ENCODE data around the gene TCHP. TPM values are rescaled to one million over a fixed set of nuclear protein-coding genes. Genes with fewer than 3 reads are reported as not detected.

Gene TCHP
- polyA plus RNA-seq, 1 donor = 27.7 TPM

DNA sequence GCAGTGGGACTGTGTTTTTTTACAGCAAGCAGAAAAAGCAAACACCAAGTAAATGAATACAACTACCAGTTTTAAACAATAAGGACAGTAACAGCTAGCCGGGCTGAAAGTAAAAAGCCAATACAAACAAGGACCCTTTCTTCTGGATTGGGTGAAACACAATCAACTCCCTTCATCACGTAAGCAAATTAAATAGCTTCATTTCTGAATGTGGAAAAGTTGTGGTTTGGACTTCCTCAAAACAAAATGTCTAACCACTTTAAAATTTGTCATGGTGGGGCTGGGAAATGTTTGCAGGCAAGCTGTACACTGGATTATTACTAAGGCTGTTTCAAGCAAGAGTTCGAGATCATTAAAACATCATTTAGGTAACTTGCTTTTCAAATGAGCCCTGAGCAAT is 47.4 kb downstream of the TCHP start:
- Histone ChIP-seq H3K9me3 (ENCODE audit: control insufficient read depth, low read depth, low read length) (no peaks in the 10 kb centered on the region), H3K27me3 (ENCODE audit: control insufficient read depth, insufficient read depth, low read length) (no peaks in the 10 kb centered on the region), H3K36me3 (ENCODE audit: control insufficient read depth, insufficient read depth, low read length) (peaks cover 50% of the 10 kb centered on the region), H3K4me3 (ENCODE audit: low read length) (no peak overlapping the region), H3K27ac (ENCODE audit: low read length) (peak overlapping the region; percentile 86), H3K4me1 (ENCODE audit: control insufficient read depth, insufficient read depth, low read length) (peaks cover 46% of the 10 kb centered on the region)
- no peak for DNase-seq
- WGBS (ENCODE audit: insufficient coverage, low lambda C conversion rate) = 40% methylated on average over 1 of the region's 3 CpGs

- no CpG with 5 or more reads among the region's 4 CpGs for WGBS (ENCODE audit: insufficient coverage, low lambda C conversion rate)
- H3K4me1 ChIP-seq (ENCODE audit: control insufficient read depth, insufficient read depth, low read length) = peaks cover 46% of the 10 kb centered on the region
- peaks cover 58% of the 10 kb centered on the region for H3K36me3 ChIP-seq (ENCODE audit: control insufficient read depth, insufficient read depth, low read length)
- no peaks in the 10 kb centered on the region for H3K27me3 ChIP-seq (ENCODE audit: control insufficient read depth, insufficient read depth, low read length)
- H3K9me3 ChIP-seq (ENCODE audit: control insufficient read depth, low read depth, low read length) = no peaks in the 10 kb centered on the region
- DNase-seq = peak; percentile 38 to 65
- no peak overlapping the region for H3K4me3 ChIP-seq (ENCODE audit: low read length)
- peak overlapping the region; percentile 86 for H3K27ac ChIP-seq (ENCODE audit: low read length)
Observed at GRCh38 chr12:109948368-109948767, 48.3 kb downstream of the TCHP start.

- H3K27me3 ChIP-seq (ENCODE audit: control insufficient read depth, insufficient read depth, low read length) = no peaks in the 10 kb centered on the region
- H3K27ac ChIP-seq (ENCODE audit: low read length) = peak overlapping the region; percentile 86
- H3K36me3 ChIP-seq (ENCODE audit: control insufficient read depth, insufficient read depth, low read length) = peaks cover 58% of the 10 kb centered on the region
- H3K4me3 ChIP-seq (ENCODE audit: low read length) = no peak overlapping the region
- no CpG with 5 or more reads among the region's 1 CpG for WGBS (ENCODE audit: insufficient coverage, low lambda C conversion rate)
- H3K4me1 ChIP-seq (ENCODE audit: control insufficient read depth, insufficient read depth, low read length) = peaks cover 46% of the 10 kb centered on the region
- DNase-seq = peak; percentile 91 to 96
- no peaks in the 10 kb centered on the region for H3K9me3 ChIP-seq (ENCODE audit: control insufficient read depth, low read depth, low read length)
Observed at GRCh38 chr12:109949089-109949488, 49.0 kb downstream of the TCHP start.

GRCh38 chr12:109950625-109951024 is 50.6 kb downstream of the TCHP start:
- Histone ChIP-seq H3K27ac (ENCODE audit: low read length) (peak overlapping the region; percentile 86), H3K27me3 (ENCODE audit: control insufficient read depth, insufficient read depth, low read length) (no peaks in the 10 kb centered on the region), H3K4me1 (ENCODE audit: control insufficient read depth, insufficient read depth, low read length) (peaks cover 38% of the 10 kb centered on the region), H3K36me3 (ENCODE audit: control insufficient read depth, insufficient read depth, low read length) (peaks cover 55% of the 10 kb centered on the region), H3K9me3 (ENCODE audit: control insufficient read depth, low read depth, low read length) (no peaks in the 10 kb centered on the region), H3K4me3 (ENCODE audit: low read length) (no peak overlapping the region)
- no peak for DNase-seq

GRCh38 chr12:109951136-109951535 is 51.1 kb downstream of the TCHP start:
- peaks cover 58% of the 10 kb centered on the region for H3K36me3 ChIP-seq (ENCODE audit: control insufficient read depth, insufficient read depth, low read length)
- H3K27ac ChIP-seq (ENCODE audit: low read length) = peak overlapping the region; percentile 86
- peaks cover 38% of the 10 kb centered on the region for H3K4me1 ChIP-seq (ENCODE audit: control insufficient read depth, insufficient read depth, low read length)
- H3K4me3 ChIP-seq (ENCODE audit: low read length) = no peak overlapping the region
- no peaks in the 10 kb centered on the region for H3K27me3 ChIP-seq (ENCODE audit: control insufficient read depth, insufficient read depth, low read length)
- 53% methylated on average over 3 of the region's 5 CpGs for WGBS (ENCODE audit: insufficient coverage, low lambda C conversion rate)
- H3K9me3 ChIP-seq (ENCODE audit: control insufficient read depth, low read depth, low read length) = no peaks in the 10 kb centered on the region
- no peak for DNase-seq

DNA sequence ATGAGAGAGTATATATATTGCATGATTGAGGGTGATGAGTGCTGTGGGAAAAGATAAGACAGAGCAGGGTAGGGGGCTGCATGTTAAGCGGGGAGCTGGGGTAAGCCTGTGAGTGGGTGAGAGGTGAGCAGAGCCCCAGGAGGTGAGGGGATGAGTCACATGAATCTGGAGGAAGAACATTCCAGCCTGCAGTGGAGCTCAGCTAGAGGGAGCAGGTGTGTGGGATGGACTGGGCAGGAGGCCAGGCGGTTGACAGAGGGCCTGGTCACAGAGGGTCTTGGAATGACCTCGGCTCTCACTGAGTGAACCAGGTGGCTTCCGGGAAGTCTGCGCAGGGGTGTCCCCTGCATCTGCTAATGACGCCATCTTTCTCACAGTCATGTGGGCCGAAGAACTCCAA is 51.7 kb downstream of the TCHP start:
- H3K4me1 ChIP-seq (ENCODE audit: control insufficient read depth, insufficient read depth, low read length) = peaks cover 38% of the 10 kb centered on the region
- H3K4me3 ChIP-seq (ENCODE audit: low read length) = no peak overlapping the region
- H3K27me3 ChIP-seq (ENCODE audit: control insufficient read depth, insufficient read depth, low read length) = no peaks in the 10 kb centered on the region
- peak overlapping the region; percentile 86 for H3K27ac ChIP-seq (ENCODE audit: low read length)
- no CpG with 5 or more reads among the region's 7 CpGs for WGBS (ENCODE audit: insufficient coverage, low lambda C conversion rate)
- peak in 1 of 2 donors; percentile 45 for DNase-seq
- H3K36me3 ChIP-seq (ENCODE audit: control insufficient read depth, insufficient read depth, low read length) = peaks cover 56% of the 10 kb centered on the region
- H3K9me3 ChIP-seq (ENCODE audit: control insufficient read depth, low read depth, low read length) = no peaks in the 10 kb centered on the region

GRCh38 chr12:109952160-109952858 is 52.2 kb downstream of the TCHP start:
- WGBS (ENCODE audit: insufficient coverage, low lambda C conversion rate) = no CpG with 5 or more reads among the region's 11 CpGs
- H3K36me3 ChIP-seq (ENCODE audit: control insufficient read depth, insufficient read depth, low read length) = peaks cover 56% of the 10 kb centered on the region

GRCh38 chr12:109952873-109953272 is 52.8 kb downstream of the TCHP start:
- peaks cover 52% of the 10 kb centered on the region for H3K36me3 ChIP-seq (ENCODE audit: control insufficient read depth, insufficient read depth, low read length)
- no peak overlapping the region for H3K27ac ChIP-seq (ENCODE audit: low read length)
- whole genome bisulfite sequencing (ENCODE audit: insufficient coverage, low lambda C conversion rate) = 100% methylated on average over 1 of the region's 8 CpGs
- DNase-seq = no peak
- H3K9me3 ChIP-seq (ENCODE audit: control insufficient read depth, low read depth, low read length) = no peaks in the 10 kb centered on the region
- H3K4me1 ChIP-seq (ENCODE audit: control insufficient read depth, insufficient read depth, low read length) = peaks cover 33% of the 10 kb centered on the region
- no peaks in the 10 kb centered on the region for H3K27me3 ChIP-seq (ENCODE audit: control insufficient read depth, insufficient read depth, low read length)
- H3K4me3 ChIP-seq (ENCODE audit: low read length) = no peak overlapping the region

More at GRCh38 chr12:109952160-109952858, 52.2 kb downstream of the TCHP start:
- Histone ChIP-seq H3K27ac (ENCODE audit: low read length) (no peak overlapping the region), H3K4me1 (ENCODE audit: control insufficient read depth, insufficient read depth, low read length) (peaks cover 38% of the 10 kb centered on the region), H3K4me3 (ENCODE audit: low read length) (no peak overlapping the region), H3K9me3 (ENCODE audit: control insufficient read depth, low read depth, low read length) (no peaks in the 10 kb centered on the region), H3K27me3 (ENCODE audit: control insufficient read depth, insufficient read depth, low read length) (no peaks in the 10 kb centered on the region)
- DNase-seq = no peak

DNA sequence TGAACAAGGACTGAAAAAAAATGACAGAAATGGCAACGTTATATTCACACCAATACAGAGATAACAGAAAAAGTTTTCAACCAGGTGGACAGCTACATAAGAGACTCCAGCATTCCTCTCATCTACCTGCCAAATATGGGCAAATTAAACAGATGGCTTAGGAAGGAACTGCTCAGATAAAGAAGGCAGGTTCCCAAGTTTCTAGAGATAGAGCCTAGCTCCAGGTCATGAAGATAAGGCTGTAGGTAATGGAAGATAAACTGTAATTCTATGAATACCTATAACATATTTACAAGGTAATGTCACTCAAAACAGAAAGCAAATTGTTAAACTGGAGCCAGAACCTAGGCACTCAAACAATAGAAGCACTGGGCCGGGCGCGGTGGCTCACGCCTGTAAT is 53.6 kb downstream of the TCHP start:
- WGBS (ENCODE audit: insufficient coverage, low lambda C conversion rate) = 33% methylated on average over 1 of the region's 5 CpGs
- H3K36me3 ChIP-seq (ENCODE audit: control insufficient read depth, insufficient read depth, low read length) = peaks cover 54% of the 10 kb centered on the region

GRCh38 chr12:109958374-109958773 is 58.3 kb downstream of the TCHP start:
- Histone ChIP-seq H3K4me3 (ENCODE audit: low read length) (no peak overlapping the region), H3K27me3 (ENCODE audit: control insufficient read depth, insufficient read depth, low read length) (no peaks in the 10 kb centered on the region), H3K27ac (ENCODE audit: low read length) (no peak overlapping the region), H3K9me3 (ENCODE audit: control insufficient read depth, low read depth, low read length) (no peaks in the 10 kb centered on the region), H3K36me3 (ENCODE audit: control insufficient read depth, insufficient read depth, low read length) (peaks cover 44% of the 10 kb centered on the region), H3K4me1 (ENCODE audit: control insufficient read depth, insufficient read depth, low read length) (peaks cover under 1% of the 10 kb centered on the region)
- no CpG with 5 or more reads among the region's 7 CpGs for WGBS (ENCODE audit: insufficient coverage, low lambda C conversion rate)
- no peak for DNase-seq

More for the DNA sequence above, 53.6 kb downstream of the TCHP start:
- DNase-seq = no peak
- Histone ChIP-seq H3K27ac (ENCODE audit: low read length) (no peak overlapping the region), H3K9me3 (ENCODE audit: control insufficient read depth, low read depth, low read length) (no peaks in the 10 kb centered on the region), H3K27me3 (ENCODE audit: control insufficient read depth, insufficient read depth, low read length) (no peaks in the 10 kb centered on the region), H3K4me1 (ENCODE audit: control insufficient read depth, insufficient read depth, low read length) (peaks cover 26% of the 10 kb centered on the region), H3K4me3 (ENCODE audit: low read length) (no peak overlapping the region)
